ENCODE data around the gene MCL1. TPM values are rescaled to one million over a fixed set of nuclear protein-coding genes. Genes with fewer than 3 reads are reported as not detected.

MCL1 gene
- polyA plus RNA-seq, 1 donor (not counting 4 experiments of a cell fraction or from before 2014, with no cell fraction given): 237 TPM

DNA sequence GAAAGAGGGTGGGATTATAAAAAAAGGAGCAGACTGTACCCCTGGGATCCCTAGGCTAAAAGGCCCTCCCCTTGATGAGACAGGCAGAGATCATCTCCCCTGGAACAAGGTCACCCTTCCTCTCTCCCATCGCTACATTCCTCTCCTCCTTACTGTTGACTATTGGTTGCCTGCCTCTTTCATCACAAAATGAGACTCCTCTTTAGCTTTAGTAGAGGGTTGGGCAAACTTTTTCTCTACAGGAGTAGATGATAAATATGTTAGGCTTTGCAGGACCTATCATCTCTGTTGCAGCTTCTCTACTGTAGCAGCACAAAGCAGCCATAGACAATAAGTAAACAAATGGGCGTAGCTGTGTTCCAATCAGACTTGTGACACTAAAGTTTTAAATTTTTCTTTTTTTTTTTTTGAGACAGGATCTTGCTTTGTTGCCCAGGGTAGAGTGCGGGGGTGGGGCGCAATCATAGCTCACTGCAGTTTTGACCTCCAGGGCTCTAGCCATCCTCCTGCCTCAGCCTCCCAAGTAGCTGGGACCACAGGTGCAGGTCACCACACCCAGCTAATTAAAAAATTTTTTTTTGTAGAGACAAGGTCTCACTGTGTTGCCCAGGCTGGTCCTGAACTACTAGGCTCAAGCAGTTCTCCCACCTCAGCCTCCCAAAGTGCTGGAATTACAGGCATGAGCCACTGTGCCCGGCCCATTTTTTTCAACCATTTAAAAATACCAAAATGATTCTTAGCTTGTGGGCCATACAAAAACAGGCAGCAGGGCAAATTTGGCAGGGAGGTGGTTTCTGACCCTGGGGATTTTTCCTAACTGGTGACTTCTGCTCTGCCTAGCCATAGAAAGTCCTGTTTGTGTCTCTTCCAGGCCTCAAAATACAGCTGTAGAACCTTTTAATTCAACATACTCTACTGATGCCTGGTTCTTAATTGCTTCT lies 15.1 kb downstream of the MCL1 start:
- H3K9me3 ChIP-seq (ENCODE audit: control insufficient read depth, low read depth, low read length): no peaks in the 10 kb centered on the region
- peak overlapping the region; percentile 54 for H3K9ac ChIP-seq (ENCODE audit: control insufficient read depth, extremely low read depth, insufficient read depth, low read length)
- no peak for DNase-seq (ENCODE audit: low read depth, low spot score)
- peaks cover 66% of the 10 kb centered on the region for H3K4me1 ChIP-seq (ENCODE audit: control insufficient read depth, extremely low read depth, insufficient read depth, low read length)
- H3K9me1 ChIP-seq (ENCODE audit: control insufficient read depth, extremely low read depth, insufficient read depth, low read length): peaks cover 8% of the 10 kb centered on the region
- peak overlapping the region in 1 of 3 experiments; percentile 14 for H3K4me3 ChIP-seq (ENCODE audit: control insufficient read depth in 2 of 3, extremely low read depth in 1 of 3, insufficient read depth in 2 of 3, low read depth in 1 of 3, low read length in 3 of 3)
- TF ChIP-seq EZH2 (IDR thresholded peaks at IDR 0.05; ENCODE audit: low read length): no peak
- TF ChIP-seq, protein P1, sequence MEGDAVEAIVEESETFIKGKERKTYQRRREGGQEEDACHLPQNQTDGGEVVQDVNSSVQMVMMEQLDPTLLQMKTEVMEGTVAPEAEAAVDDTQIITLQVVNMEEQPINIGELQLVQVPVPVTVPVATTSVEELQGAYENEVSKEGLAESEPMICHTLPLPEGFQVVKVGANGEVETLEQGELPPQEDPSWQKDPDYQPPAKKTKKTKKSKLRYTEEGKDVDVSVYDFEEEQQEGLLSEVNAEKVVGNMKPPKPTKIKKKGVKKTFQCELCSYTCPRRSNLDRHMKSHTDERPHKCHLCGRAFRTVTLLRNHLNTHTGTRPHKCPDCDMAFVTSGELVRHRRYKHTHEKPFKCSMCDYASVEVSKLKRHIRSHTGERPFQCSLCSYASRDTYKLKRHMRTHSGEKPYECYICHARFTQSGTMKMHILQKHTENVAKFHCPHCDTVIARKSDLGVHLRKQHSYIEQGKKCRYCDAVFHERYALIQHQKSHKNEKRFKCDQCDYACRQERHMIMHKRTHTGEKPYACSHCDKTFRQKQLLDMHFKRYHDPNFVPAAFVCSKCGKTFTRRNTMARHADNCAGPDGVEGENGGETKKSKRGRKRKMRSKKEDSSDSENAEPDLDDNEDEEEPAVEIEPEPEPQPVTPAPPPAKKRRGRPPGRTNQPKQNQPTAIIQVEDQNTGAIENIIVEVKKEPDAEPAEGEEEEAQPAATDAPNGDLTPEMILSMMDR (optimal IDR thresholded peaks at IDR 0.05 in 1 of 3, IDR thresholded peaks at IDR 0.05 in 1 of 3, conservative IDR thresholded peaks at IDR 0.05 in 1 of 3; ENCODE audit: extremely low read depth in 1 of 3, insufficient read depth in 2 of 3, low read length in 3 of 3): no peak
- H3K36me3 ChIP-seq (ENCODE audit: control insufficient read depth in 2 of 2, extremely low read depth in 1 of 2, insufficient read depth in 2 of 2, low read length in 2 of 2): peaks cover 0 to 2% of the 10 kb centered on the region in 2 experiments
- H4K20me1 ChIP-seq (ENCODE audit: control insufficient read depth, extremely low read depth, insufficient read depth, low read length): peaks cover 4% of the 10 kb centered on the region
- peak overlapping the region; percentile 99 for H3K27ac ChIP-seq (ENCODE audit: control insufficient read depth, insufficient read depth, low read length)
- H3K79me2 ChIP-seq (ENCODE audit: control insufficient read depth, insufficient read depth, low read length): peaks cover 21% of the 10 kb centered on the region
- no peaks in the 10 kb centered on the region for H3K27me3 ChIP-seq (ENCODE audit: control insufficient read depth, extremely low read depth, insufficient read depth, low read length)
- peak overlapping the region; percentile 94 for H3K4me2 ChIP-seq (ENCODE audit: control insufficient read depth, extremely low read depth, insufficient read depth, low read depth, low read length)
- H2AFZ ChIP-seq (ENCODE audit: control insufficient read depth, low read length): no peak overlapping the region
- dilution Hi-C loops (cut with MboI; ENCODE audit: extremely low pct_ligation_motif_present, low sequenced_read_pairs): no loop called here
- no peak for FAIRE-seq

DNA sequence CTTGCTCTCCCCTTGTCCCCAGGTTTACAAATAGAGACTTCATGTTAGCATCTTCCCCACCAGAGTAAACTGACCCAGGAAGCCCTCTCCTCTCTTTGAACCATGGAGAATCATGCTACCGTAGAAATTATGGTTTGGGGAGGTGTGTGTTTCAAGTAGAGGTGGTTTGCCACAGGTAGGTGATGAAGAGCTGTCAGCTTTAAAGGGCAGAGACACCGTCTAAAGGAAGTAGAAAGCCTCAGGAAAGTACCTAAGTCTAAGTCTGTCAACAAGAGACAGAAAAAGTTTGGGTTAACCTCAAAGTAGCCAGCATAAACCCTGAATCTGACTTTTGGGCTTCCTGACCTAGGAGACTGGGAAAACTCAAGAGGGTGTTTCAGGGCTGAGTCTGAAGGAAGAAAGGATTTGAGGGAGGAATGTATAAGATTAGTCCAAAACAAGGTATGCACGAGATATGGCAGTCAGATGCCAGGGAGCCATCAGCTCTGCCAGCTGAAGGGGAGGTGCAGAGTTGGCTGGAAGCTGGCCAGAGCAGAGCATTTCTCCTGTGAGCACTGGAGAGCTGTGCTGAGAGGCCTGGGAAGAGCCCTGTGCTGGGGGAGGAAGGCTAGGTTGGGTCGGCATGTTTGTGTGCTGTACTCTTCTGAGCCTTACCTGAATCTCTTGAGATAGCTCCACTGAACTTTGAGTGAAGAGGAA lies 15.9 kb downstream of the MCL1 start:
- Histone ChIP-seq H3K4me2 (ENCODE audit: control insufficient read depth, extremely low read depth, insufficient read depth, low read depth, low read length) (peak overlapping the region; percentile 94), H3K27me3 (ENCODE audit: control insufficient read depth, extremely low read depth, insufficient read depth, low read length) (no peaks in the 10 kb centered on the region), H3K9me1 (ENCODE audit: control insufficient read depth, extremely low read depth, insufficient read depth, low read length) (peaks cover 8% of the 10 kb centered on the region), H2AFZ (ENCODE audit: control insufficient read depth, low read length) (no peak overlapping the region), H3K4me1 (ENCODE audit: control insufficient read depth, extremely low read depth, insufficient read depth, low read length) (peaks cover 59% of the 10 kb centered on the region), H3K36me3 (ENCODE audit: control insufficient read depth in 2 of 2, extremely low read depth in 1 of 2, insufficient read depth in 2 of 2, low read length in 2 of 2) (peaks cover 0 to 2% of the 10 kb centered on the region in 2 experiments), H4K20me1 (ENCODE audit: control insufficient read depth, extremely low read depth, insufficient read depth, low read length) (peaks cover 4% of the 10 kb centered on the region), H3K79me2 (ENCODE audit: control insufficient read depth, insufficient read depth, low read length) (peaks cover 21% of the 10 kb centered on the region), H3K4me3 (ENCODE audit: control insufficient read depth in 2 of 3, extremely low read depth in 1 of 3, insufficient read depth in 2 of 3, low read depth in 1 of 3, low read length in 3 of 3) (no peak overlapping the region), H3K9me3 (ENCODE audit: control insufficient read depth, low read depth, low read length) (no peaks in the 10 kb centered on the region), H3K27ac (ENCODE audit: control insufficient read depth, insufficient read depth, low read length) (peak overlapping the region; percentile 99), H3K9ac (ENCODE audit: control insufficient read depth, extremely low read depth, insufficient read depth, low read length) (peak overlapping the region; percentile 99)
- FAIRE-seq (peak; percentile 26), DNase-seq (ENCODE audit: low read depth, low spot score) (no peak)
- dilution Hi-C loops (cut with MboI; ENCODE audit: extremely low pct_ligation_motif_present, low sequenced_read_pairs): no loop called here
- TF ChIP-seq EZH2 (IDR thresholded peaks at IDR 0.05; ENCODE audit: low read length): no peak
- TF ChIP-seq, protein P1 (optimal IDR thresholded peaks at IDR 0.05 in 1 of 3, IDR thresholded peaks at IDR 0.05 in 1 of 3, conservative IDR thresholded peaks at IDR 0.05 in 1 of 3; ENCODE audit: extremely low read depth in 1 of 3, insufficient read depth in 2 of 3, low read length in 3 of 3): no peak
